Small intestine (tissue), 7 donors: ENCODE measurements around the gene TXNDC16. TPM values are rescaled to one million over a fixed set of nuclear protein-coding genes. Genes with fewer than 3 reads are reported as not detected.

ENCODE experiments used
- DNase-seq, 2 donors: peaks; one replicate each; pipeline versions ENCODE4 v3.0.0 to v3.0.0-alpha.2; 2013
- FAIRE-seq: peaks from 2 replicates; lab custom pipeline; 2012; peaks lifted over from hg19 to GRCh38; lab: Jason Lieb, UNC
- H3K27ac ChIP-seq, 3 donors: one replicate each; pipeline ENCODE4 v1.5.1; 2013; ENCODE audit warnings: low read length in 2 of 3, mild to moderate bottlenecking in 2 of 3, control low read depth in 1 of 3, inconsistent platforms in 1 of 3, low read depth in 1 of 3, moderate library complexity in 1 of 3
- H3K27me3 ChIP-seq, 3 donors: one replicate each; pipeline ENCODE4 v1.6.1; 2013; ENCODE audit warnings: low read length in 3 of 3, inconsistent platforms in 1 of 3; ENCODE audit not compliant: control insufficient read depth in 3 of 3, insufficient read depth in 3 of 3
- H3K36me3 ChIP-seq, 3 donors: one replicate each; pipeline ENCODE4 v1.6.1; 2013; ENCODE audit warnings: low read length in 3 of 3, inconsistent platforms in 1 of 3, low read depth in 1 of 3, mild to moderate bottlenecking in 1 of 3, moderate library complexity in 1 of 3; ENCODE audit not compliant: control insufficient read depth in 3 of 3, insufficient read depth in 2 of 3
- H3K4me1 ChIP-seq, 3 donors: one replicate each; pipeline ENCODE4 v1.6.1; 2013; ENCODE audit warnings: low read length in 2 of 3, inconsistent platforms in 1 of 3, low read depth in 1 of 3, mild to moderate bottlenecking in 1 of 3, moderate library complexity in 1 of 3; ENCODE audit not compliant: control insufficient read depth in 3 of 3, insufficient read depth in 2 of 3
- H3K4me3 ChIP-seq, 3 donors: one replicate each; pipeline ENCODE4 v1.5.1; 2013; ENCODE audit warnings: low read length in 3 of 3, control low read depth in 1 of 3, inconsistent platforms in 1 of 3, low read depth in 1 of 3, mild to moderate bottlenecking in 1 of 3, moderate library complexity in 1 of 3
- H3K9me3 ChIP-seq, 2 donors: one replicate each; pipeline ENCODE4 v1.6.1; 2013; ENCODE audit warnings: low read depth in 1 of 2, low read length in 1 of 2; ENCODE audit not compliant: control insufficient read depth in 2 of 2, insufficient read depth in 1 of 2
- WGBS, 3 donors: extraction: QIAGEN DNeasy Blood & Tissue Kit; methylation state at CpG; one replicate each; pipeline ENCODE4 v1.1.7; 2013; 5-methylcytosine and 5-hydroxymethylcytosine counted together
- polyA plus RNA-seq, 4 donors: library from polyadenylated mRNA; stranded (reverse) in 3 of 4; unstranded in 1 of 4; fragments of 200-250 nt in 3 of 4; fragments of 120-200 nt in 1 of 4; gene quantifications; one replicate each; pipeline versions ENCODE4 v1.2.1 to v1.2.3, GENCODE V29; 2013
- donor health status: healthy with polysubstance abuse.
- donor health status: control.
- donor health status: control.
- donor health status: Bipolar disorder and iron deficiency.
- donor health status: healthy.

TXNDC16 gene
- polyA plus RNA-seq, 4 donors: 0.81 to 14.2 (median 2.0) TPM

DNA sequence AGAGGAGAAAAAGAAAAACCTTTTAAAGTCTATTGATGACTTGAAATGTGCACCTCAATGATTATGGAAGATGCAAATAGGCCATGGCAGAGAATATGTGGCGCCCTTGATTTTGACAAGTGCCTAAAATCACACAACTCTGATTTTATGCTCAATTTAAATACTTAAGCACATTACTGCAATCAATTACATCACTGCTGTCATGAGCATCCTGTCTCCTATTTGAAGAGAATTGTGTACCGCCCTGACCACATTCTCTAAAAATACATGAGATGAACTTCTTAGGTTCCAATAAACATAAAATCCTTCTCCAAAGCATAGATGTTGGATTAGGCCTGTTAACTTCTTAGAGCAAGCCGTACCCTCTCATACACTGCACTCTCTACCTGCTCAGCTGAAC lies 1.6 kb downstream of the TXNDC16 start:
- H3K36me3 ChIP-seq: no peaks in the 10 kb centered on the region
- H3K4me1 ChIP-seq: peaks cover 0 to 15% (median 0%) of the 10 kb centered on the region in 3 donors
- no peaks in the 10 kb centered on the region for H3K9me3 ChIP-seq
- 93% methylated on average over 3 of the region's 3 CpGs for WGBS, 3 donors
- FAIRE-seq: no peak
- DNase-seq: no peak
- H3K27me3 ChIP-seq: no peaks in the 10 kb centered on the region
- H3K4me3 ChIP-seq: no peak overlapping the region
- no peak overlapping the region for H3K27ac ChIP-seq

DNA sequence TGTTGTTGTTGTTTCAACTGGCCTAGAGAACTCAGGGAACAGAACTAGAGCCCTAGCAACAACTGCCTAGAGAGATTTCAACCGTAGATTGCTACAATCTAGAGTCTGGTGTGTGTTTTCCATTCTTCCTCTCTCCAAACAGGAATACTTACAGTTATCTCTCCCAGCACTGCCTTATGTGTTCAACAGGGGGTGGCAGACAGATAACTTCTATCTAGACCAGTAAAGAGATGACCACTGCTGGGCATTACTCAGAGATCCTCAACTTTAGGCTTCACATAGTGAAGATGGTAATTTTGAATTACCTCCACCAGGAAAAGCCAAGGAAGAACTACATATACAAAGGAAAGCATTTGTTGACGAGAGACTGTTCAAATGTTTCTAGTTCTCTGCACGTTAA lies 4.8 kb downstream of the TXNDC16 start:
- FAIRE-seq (no peak), DNase-seq (no peak)
- Histone ChIP-seq H3K4me3 (no peak overlapping the region), H3K9me3 (no peaks in the 10 kb centered on the region), H3K27ac (no peak overlapping the region), H3K4me1 (peaks cover 0 to 7% (median 0%) of the 10 kb centered on the region in 3 donors), H3K27me3 (no peaks in the 10 kb centered on the region), H3K36me3 (peaks cover 0 to 2% (median 0%) of the 10 kb centered on the region in 3 donors)
- WGBS, 3 donors: 84 to 94% (median 90%) methylated on average over 3 of the region's 3 CpGs

DNA sequence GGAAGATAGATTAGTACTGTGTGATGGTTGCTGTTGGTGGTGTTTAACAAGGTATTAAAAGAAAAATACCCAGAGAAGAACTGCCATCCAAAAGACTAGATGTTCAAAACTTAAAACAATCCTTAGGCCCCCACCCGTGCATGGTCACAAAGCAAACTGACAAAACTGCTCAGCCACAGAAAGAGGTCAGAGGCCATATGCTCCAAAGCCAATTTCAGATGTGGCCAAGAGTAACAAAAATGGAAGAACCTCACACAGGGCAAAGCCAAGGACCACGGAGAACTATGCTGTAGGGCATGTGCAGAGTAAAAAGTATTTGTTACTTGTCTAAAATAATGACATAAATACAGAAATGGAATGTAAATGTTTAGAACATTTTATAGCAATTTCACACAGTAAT lies 5.3 kb downstream of the TXNDC16 start:
- H3K36me3 ChIP-seq: peaks cover 0 to 2% (median 0%) of the 10 kb centered on the region in 3 donors
- DNase-seq (no peak), FAIRE-seq (no peak)
- no peak overlapping the region for H3K27ac ChIP-seq
- H3K9me3 ChIP-seq: no peaks in the 10 kb centered on the region
- WGBS, 3 donors: 74 to 93% (median 82%) methylated on average over 2 of the region's 2 CpGs
- H3K27me3 ChIP-seq: no peaks in the 10 kb centered on the region
- peaks cover 0 to 7% (median 0%) of the 10 kb centered on the region in 3 donors for H3K4me1 ChIP-seq
- H3K4me3 ChIP-seq: no peak overlapping the region

DNA sequence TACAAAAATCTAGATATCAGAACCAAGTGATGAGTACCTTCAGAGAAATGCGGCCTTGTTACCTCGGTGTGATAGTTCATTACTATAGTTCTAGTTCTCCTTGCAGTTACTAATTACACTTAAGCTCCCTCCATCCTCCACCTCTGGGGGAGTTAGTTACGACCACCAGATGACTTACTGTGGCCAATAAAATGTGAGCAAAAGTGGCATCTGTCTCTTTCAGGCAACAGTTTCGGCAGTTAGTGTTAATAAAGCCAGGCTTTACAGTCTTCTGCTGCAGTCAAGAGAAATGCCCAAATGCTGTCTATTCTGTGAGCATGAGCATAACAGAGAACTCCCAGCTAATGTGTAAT lies 6.0 kb downstream of the TXNDC16 start:
- DNase-seq (no peak), FAIRE-seq (no peak)
- Histone ChIP-seq H3K36me3 (peaks cover 0 to 2% (median 0%) of the 10 kb centered on the region in 3 donors), H3K9me3 (no peaks in the 10 kb centered on the region), H3K27me3 (no peaks in the 10 kb centered on the region), H3K4me3 (no peak overlapping the region), H3K27ac (no peak overlapping the region), H3K4me1 (peaks cover 0 to 7% (median 0%) of the 10 kb centered on the region in 3 donors)
- 89 to 95% (median 93%) methylated on average over 4 of the region's 4 CpGs for WGBS, 3 donors

DNA sequence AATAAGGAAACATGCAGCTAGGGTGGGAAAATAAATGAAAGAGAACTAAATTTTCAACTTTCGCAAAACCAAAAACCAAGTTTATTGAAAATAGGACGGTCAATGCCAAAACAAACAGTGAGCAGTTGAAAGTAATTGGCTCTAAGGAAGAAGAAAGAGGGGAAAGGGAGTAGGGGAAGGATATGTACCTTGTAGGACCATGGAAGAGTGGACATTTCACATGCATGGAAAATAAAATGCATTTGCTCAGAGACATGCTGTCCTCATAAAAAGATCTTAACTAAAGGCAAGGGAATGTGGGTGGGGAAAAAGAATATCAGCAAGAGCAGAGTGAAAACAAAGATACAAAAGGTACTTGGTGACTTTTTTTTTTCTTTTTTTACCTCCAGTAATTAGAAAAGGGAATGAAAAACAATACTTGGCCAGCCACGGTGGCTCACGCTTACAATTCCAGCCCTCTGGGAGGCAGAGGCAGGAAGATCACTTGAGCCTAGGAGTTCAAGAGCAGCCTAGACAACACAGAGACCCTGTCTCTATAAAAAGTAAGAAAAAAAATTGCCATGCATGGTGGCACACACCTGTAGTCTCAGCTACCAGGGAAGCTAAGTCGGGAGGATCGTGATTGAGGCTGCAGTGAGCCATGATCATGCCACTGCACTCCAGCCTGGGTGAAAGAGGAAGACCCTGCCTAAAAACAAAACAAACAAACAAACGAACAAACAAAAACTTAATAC lies 6.6 kb downstream of the TXNDC16 start:
- peaks cover 0 to 1% (median 0%) of the 10 kb centered on the region in 3 donors for H3K4me1 ChIP-seq
- no peak overlapping the region for H3K4me3 ChIP-seq
- 88 to 90% (median 90%) methylated on average over 7 of the region's 7 CpGs for WGBS, 3 donors
- peaks cover 0 to 2% (median 0%) of the 10 kb centered on the region in 3 donors for H3K36me3 ChIP-seq
- no peaks in the 10 kb centered on the region for H3K9me3 ChIP-seq
- no peaks in the 10 kb centered on the region for H3K27me3 ChIP-seq
- FAIRE-seq: no peak
- no peak overlapping the region for H3K27ac ChIP-seq
- no peak for DNase-seq

DNA sequence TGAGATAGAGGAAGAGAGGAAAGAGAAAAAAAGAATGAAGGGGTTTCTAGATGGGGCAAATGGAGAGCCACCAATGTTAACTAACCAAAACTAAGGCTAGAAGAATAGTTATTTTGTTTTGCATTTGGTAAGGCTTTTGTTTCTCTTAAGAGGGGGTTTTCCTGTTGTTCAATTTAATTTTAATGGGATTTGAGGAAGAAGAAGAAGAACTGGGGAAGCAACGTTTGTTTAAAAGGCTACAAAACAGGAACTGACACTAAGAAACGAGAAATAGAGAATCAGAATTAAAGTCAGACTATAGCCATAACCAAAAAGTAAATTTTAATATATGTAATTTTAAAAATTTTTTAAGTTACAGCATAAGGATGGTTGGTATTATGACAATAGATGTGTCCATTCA lies 13.7 kb downstream of the TXNDC16 start:
- no peak for DNase-seq
- H3K4me1 ChIP-seq: no peaks in the 10 kb centered on the region
- no peak overlapping the region for H3K27ac ChIP-seq
- 70 to 85% (median 83%) methylated on average over 2 of the region's 2 CpGs for WGBS, 3 donors
- FAIRE-seq: no peak
- H3K9me3 ChIP-seq: no peaks in the 10 kb centered on the region
- peaks cover 2 to 7% (median 7%) of the 10 kb centered on the region in 3 donors for H3K36me3 ChIP-seq
- no peaks in the 10 kb centered on the region for H3K27me3 ChIP-seq
- no peak overlapping the region for H3K4me3 ChIP-seq

DNA sequence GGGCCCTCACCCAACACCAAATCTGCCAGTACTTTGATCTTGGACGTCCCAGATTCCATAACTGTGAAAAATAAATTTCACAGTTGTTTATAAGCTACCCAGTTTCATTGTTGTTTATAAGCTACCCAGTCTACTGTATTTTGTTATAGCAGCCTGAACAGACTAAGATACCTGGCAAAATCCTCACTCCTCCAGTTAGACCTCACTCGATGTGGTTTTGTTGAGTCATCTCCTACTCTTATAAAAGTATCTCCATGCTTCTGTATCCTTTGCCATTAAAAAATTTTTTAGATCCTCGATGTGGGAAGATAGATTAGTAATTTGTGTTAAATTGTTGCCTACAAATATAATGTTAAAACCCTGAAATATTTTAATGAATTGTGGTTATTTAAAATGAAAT lies 16.0 kb downstream of the TXNDC16 start:
- Histone ChIP-seq H3K4me3 (no peak overlapping the region), H3K4me1 (no peaks in the 10 kb centered on the region), H3K36me3 (peaks cover 0 to 7% (median 7%) of the 10 kb centered on the region in 3 donors), H3K27me3 (no peaks in the 10 kb centered on the region), H3K9me3 (no peaks in the 10 kb centered on the region), H3K27ac (no peak overlapping the region)
- DNase-seq: no peak
- 90 to 97% (median 91%) methylated on average over 3 of the region's 3 CpGs for WGBS, 3 donors
- FAIRE-seq: no peak

DNA sequence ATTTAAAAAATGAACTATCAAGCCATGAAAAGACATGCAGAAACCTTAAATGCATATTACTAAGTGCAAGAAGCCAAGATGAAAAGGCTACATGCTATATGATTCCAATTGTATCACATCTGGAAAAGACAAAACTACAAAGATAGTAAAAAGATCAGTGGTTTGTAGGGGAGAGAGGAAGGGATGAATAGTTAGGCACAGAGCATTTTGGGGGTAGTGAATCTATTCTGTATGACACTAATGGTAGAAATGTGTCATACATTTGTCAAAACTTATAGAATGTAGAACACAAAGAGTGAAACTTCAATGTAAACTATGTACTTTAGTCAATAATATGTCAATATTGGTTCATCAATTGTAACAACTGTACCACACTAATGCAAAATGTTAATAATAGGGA lies 20.8 kb downstream of the TXNDC16 start:
- no peak overlapping the region for H3K4me3 ChIP-seq
- H3K27ac ChIP-seq: no peak overlapping the region
- DNase-seq (no peak), FAIRE-seq (no peak)
- H3K4me1 ChIP-seq: no peaks in the 10 kb centered on the region
- H3K36me3 ChIP-seq: peaks cover 5 to 7% (median 6%) of the 10 kb centered on the region in 3 donors
- H3K9me3 ChIP-seq: no peaks in the 10 kb centered on the region
- H3K27me3 ChIP-seq: no peaks in the 10 kb centered on the region

DNA sequence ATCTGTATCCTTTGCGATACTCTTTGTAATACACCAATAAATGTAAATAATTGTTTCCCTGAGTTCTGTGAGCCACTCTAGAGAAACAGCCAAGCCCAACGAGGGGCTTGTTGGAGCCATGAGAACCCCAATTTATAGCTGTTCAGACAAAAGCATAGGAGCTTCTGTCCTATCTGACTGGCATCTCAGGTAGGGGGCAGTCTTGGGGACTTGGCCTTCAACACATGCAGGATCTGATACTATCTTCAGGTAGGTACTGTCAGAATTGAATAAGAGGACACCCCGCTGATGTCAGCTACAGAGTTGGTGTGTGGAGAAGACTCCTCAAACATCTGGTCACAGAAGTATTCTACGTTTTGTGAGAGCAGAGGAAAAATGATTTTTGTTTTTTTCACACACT lies 25.3 kb downstream of the TXNDC16 start:
- Histone ChIP-seq H3K27ac (no peak overlapping the region), H3K4me1 (no peaks in the 10 kb centered on the region), H3K36me3 (peaks cover 0 to 8% (median 0%) of the 10 kb centered on the region in 3 donors), H3K9me3 (no peaks in the 10 kb centered on the region), H3K4me3 (no peak overlapping the region), H3K27me3 (no peaks in the 10 kb centered on the region)
- DNase-seq (no peak), FAIRE-seq (no peak)
- 93 to 97% (median 95%) methylated on average over 4 of the region's 4 CpGs for WGBS, 3 donors
